Measurements from ENCODE around the gene SIX4.

SIX4 gene

DNA sequence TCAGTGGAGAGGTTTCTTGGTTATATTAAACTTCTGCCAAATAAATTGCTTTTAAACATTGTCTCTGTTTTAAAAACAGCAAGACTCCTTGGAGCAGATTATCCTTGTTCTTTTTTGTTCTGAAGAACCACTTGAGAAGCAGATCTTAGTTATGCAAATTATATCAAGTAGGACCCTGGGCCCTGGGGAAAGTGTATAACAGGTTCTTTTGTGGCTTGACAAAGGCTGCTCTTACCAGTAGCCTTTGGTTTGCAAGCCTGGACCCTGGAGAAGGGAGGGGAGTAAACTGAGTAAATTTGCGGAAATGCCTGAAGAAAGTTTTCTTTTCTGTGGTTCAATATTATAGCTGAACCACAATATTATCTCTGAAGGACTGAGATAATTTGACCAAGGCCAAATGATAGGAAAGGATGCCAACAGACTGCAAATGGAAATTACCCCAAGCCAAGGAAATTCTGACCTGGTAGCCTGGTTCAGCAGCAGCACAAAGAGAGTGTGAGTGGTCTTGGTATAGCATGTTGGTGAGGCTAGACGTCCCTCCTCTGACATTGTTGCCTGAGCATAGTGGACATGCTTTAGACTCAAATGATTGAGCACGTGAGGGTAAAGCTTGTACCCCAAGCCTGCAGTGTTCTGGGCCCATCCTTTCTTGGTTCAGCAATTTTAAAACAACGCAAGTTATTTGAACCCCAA, 44.4 kb downstream of the SIX4 start:
- TF ChIP-seq, protein P1, sequence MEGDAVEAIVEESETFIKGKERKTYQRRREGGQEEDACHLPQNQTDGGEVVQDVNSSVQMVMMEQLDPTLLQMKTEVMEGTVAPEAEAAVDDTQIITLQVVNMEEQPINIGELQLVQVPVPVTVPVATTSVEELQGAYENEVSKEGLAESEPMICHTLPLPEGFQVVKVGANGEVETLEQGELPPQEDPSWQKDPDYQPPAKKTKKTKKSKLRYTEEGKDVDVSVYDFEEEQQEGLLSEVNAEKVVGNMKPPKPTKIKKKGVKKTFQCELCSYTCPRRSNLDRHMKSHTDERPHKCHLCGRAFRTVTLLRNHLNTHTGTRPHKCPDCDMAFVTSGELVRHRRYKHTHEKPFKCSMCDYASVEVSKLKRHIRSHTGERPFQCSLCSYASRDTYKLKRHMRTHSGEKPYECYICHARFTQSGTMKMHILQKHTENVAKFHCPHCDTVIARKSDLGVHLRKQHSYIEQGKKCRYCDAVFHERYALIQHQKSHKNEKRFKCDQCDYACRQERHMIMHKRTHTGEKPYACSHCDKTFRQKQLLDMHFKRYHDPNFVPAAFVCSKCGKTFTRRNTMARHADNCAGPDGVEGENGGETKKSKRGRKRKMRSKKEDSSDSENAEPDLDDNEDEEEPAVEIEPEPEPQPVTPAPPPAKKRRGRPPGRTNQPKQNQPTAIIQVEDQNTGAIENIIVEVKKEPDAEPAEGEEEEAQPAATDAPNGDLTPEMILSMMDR (IDR thresholded peaks at IDR 0.05; ENCODE audit: unreplicated experiment in 3 of 3) = no peak
- peaks cover 8% of the 10 kb centered on the region for H3K9me3 Mint-ChIP-seq
- no peak overlapping the region for H3K27ac Mint-ChIP-seq
- H3K36me3 Mint-ChIP-seq (ENCODE audit: low read depth) = no peaks in the 10 kb centered on the region
- H3K4me1 Mint-ChIP-seq = peaks cover 5% of the 10 kb centered on the region
- no peak overlapping the region for H3K4me3 Mint-ChIP-seq
- no peaks in the 10 kb centered on the region for H3K27me3 Mint-ChIP-seq (ENCODE audit: low read depth)

DNA sequence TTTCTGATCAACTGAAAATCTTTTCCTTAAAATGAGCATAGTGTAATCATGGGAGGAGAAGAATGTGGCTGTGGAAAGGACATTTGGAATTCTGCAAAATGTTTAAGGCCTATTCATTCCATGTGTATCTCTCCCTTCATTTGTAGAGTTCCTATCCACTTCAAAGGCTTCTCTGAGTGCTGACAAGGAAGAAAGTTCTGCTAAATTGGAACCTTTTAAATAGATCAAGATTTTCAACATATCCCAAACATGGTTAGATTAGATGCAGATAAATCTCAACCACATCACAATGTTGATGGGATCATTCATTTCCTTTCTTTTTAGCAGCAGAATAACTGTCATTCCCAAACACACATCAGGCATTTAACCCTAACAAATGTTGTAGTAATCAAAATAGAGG, 46.5 kb downstream of the SIX4 start:
- Mint-ChIP-seq H3K4me3 (no peak overlapping the region), H3K36me3 (ENCODE audit: low read depth) (no peaks in the 10 kb centered on the region), H3K27me3 (ENCODE audit: low read depth) (no peaks in the 10 kb centered on the region), H3K4me1 (peaks cover 5% of the 10 kb centered on the region), H3K9me3 (peaks cover 3% of the 10 kb centered on the region), H3K27ac (no peak overlapping the region)
- TF ChIP-seq, protein P1 (IDR thresholded peaks at IDR 0.05; ENCODE audit: unreplicated experiment in 3 of 3) = no peak

DNA sequence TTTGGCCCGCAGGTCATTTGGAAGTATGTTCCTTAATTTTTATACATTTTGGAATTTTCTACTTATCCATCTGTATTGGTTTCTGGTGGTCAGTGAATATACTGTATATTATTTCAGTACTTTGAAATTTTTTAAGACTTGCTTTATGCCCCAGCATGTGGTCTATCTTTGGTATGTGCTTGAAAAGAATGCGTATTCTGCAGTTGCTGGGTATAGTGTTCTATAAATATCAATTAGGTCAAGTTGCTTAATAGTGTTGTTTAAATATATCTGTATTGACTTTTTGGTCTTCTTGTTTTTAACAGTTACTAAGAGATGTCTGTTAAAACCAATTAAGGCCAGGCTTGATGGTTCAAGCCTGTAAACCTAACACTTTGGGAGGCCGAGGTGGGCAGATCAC, 53.2 kb downstream of the SIX4 start:
- Mint-ChIP-seq H3K27ac (no peak overlapping the region), H3K27me3 (ENCODE audit: low read depth) (no peaks in the 10 kb centered on the region), H3K9me3 (peaks cover 7% of the 10 kb centered on the region), H3K4me1 (peaks cover 5% of the 10 kb centered on the region), H3K36me3 (ENCODE audit: low read depth) (no peaks in the 10 kb centered on the region), H3K4me3 (no peak overlapping the region)
- TF ChIP-seq, protein P1 (IDR thresholded peaks at IDR 0.05; ENCODE audit: unreplicated experiment in 3 of 3) = no peak

DNA sequence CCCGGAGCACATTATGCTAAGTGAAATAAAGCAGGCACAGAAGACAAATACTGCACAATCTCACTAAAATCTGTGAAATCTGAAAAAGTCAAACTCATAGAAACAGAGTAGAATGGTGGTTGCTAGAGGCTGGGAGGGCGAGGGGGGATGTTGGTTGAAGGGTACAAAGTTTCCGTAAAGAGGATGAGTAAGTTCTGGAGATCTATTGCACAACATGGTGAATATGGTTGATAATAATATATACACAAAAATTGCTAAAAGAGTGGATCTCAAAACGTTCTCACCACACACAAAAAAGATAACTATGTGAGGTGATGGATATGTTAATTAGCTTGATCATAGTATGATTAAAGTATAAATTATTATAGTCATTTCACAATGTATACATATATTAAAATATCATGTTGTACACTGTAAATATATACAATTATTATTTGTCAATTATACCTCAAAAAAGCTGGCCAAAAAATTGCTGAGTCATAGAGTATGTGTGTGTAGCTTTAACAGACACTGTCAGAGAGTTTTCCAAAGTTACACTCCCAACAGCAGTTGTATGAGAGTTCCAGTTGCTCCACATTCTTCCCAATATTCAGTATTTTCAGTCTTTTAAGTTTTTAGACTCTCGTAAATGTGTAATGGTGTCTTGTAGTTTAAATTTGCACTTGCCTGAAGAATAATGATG, 55.6 kb downstream of the SIX4 start:
- no peaks in the 10 kb centered on the region for H3K36me3 Mint-ChIP-seq (ENCODE audit: low read depth)
- H3K4me3 Mint-ChIP-seq = no peak overlapping the region
- H3K4me1 Mint-ChIP-seq = peaks cover 22% of the 10 kb centered on the region
- peaks cover 5% of the 10 kb centered on the region for H3K27me3 Mint-ChIP-seq (ENCODE audit: low read depth)
- no peak overlapping the region for H3K27ac Mint-ChIP-seq
- peaks cover 7% of the 10 kb centered on the region for H3K9me3 Mint-ChIP-seq
- TF ChIP-seq, protein P1 (IDR thresholded peaks at IDR 0.05; ENCODE audit: unreplicated experiment in 3 of 3) = no peak

DNA sequence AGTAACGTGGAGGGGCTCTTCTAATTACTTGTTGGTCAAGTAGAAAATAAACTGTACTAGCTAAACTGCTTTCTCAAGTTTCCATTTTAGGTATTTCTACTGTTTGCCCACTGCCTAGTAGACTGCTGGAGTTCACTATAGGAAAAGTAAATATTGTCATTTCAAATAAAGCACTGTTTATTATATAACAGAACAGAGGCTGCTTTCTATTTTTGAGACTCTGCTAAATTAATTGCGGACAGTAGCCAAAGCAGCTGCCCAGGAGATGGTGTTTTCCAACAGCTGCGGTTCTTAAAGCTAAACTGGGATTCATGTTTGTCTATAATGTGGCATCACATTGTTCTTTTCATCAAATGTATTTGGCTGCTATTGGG, 59.0 kb downstream of the SIX4 start:
- H3K27ac Mint-ChIP-seq = peak overlapping the region; percentile 38 to 85 (median 74)
- H3K9me3 Mint-ChIP-seq = peaks cover 7% of the 10 kb centered on the region
- TF ChIP-seq, protein P1 (IDR thresholded peaks at IDR 0.05; ENCODE audit: unreplicated experiment in 3 of 3) = no peak
- H3K4me1 Mint-ChIP-seq = peaks cover 17% of the 10 kb centered on the region
- H3K36me3 Mint-ChIP-seq (ENCODE audit: low read depth) = no peaks in the 10 kb centered on the region
- peaks cover 5% of the 10 kb centered on the region for H3K27me3 Mint-ChIP-seq (ENCODE audit: low read depth)
- peak overlapping the region in 2 of 3 experiments; percentile 19 to 45 for H3K4me3 Mint-ChIP-seq

DNA sequence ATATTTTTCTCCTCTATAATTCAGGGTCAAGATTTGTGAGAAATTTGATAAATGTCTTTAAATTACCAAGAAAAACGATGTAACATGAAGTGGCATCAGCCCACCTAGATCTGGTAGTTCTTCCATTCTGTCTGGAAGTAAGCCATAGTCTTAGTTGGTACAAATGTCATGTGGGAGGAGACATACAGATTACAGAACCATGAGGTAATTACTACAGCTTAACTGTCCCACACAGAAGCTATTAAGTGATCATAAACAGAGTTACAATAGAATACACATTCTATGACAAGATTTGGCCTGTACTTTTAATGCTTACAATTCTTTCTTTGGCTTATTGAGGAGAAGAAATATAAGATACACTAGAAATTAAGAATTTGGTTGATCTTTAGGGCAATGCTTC, 61.2 kb downstream of the SIX4 start:
- Mint-ChIP-seq H3K27me3 (ENCODE audit: low read depth) (peaks cover 15% of the 10 kb centered on the region), H3K4me3 (no peak overlapping the region), H3K9me3 (peaks cover 3% of the 10 kb centered on the region), H3K4me1 (peaks cover 31% of the 10 kb centered on the region), H3K27ac (peak overlapping the region in 1 of 3 experiments; percentile 5), H3K36me3 (ENCODE audit: low read depth) (no peaks in the 10 kb centered on the region)
- TF ChIP-seq, protein P1 (IDR thresholded peaks at IDR 0.05; ENCODE audit: unreplicated experiment in 3 of 3) = no peak
